Measurements from ENCODE around the gene RAB17.
A peak's percentile ranks its signal among the peaks of the same experiment; 100 is the strongest.
"Not testable (repeated sequence)": the region's sequence is repeated elsewhere in the genome, so short reads cannot be mapped to it uniquely, and the experiment has no call there.

The RAB17 gene

DNA sequence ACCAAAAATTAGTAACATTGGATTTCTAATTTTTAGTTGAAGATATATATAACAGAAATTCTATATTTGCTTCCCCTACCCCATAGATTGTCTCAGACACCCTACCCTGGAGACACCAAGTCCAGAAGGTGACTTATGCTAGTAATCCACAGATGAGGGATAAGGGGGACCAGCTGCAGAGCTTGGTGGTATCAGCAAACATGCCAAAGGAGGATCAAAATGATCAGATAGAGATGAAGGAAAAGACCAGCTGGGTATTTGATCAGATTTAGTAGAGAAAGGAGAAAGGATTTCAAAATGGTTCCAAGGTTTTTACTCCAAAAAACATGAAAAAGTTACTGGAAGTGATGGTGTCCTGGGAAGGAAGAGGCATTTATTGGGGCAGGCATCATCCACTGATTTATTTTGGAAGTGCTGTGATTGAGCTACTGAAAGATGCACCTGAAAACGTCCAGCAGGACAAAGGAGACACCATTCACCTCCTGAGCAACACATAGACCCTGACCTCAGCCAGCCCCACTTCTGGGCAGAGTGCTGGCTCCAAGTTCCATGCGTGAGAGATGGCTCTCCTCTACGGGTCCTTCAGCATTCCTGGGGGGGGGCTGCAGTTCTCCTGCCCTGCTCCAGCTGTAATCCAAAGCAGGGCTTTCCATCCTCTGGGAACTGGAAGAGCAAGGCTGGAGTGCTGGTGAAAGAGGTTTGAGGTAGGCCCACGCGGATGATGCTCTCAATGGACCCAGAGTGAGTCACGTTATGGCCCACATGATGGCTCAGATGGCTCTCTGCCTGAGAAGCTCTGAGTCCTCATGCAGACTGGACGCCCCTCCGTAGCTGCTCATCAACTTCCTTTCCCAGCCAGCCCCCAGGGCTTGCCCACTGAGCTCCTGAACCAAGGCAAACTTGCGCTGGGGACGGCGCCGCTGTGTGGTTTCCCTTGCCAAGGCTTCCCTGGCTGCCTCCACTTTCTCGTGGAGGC, 33.2 kb upstream of the RAB17 start:
- DNase-seq: no peak

DNA sequence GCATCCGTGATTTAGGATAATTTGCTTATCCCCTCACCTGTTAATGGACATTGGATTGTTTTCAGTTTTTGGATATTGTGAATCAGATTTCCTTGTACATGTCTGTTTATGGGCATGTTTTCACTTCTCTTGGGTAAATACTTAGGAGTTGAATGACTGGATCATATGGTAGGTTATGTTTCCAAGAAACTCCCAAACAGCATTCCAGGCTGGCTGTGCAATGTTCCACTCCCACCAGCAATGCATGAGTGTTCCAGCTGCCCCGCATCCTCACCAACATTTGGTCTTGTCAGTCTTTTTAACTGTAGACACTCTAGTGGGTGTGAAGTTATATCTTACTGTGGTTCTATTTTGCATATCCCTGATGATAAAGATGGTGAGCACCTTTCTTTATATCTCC, 27.9 kb upstream of the RAB17 start:
- DNase-seq: no peak

GRCh38 chr2:237617587-237617982, 27.1 kb upstream of the RAB17 start:
- no peak for DNase-seq

- DNase-seq: no peak
Measured at GRCh38 chr2:237616734-237617586, 26.4 kb upstream of the RAB17 start.

DNA sequence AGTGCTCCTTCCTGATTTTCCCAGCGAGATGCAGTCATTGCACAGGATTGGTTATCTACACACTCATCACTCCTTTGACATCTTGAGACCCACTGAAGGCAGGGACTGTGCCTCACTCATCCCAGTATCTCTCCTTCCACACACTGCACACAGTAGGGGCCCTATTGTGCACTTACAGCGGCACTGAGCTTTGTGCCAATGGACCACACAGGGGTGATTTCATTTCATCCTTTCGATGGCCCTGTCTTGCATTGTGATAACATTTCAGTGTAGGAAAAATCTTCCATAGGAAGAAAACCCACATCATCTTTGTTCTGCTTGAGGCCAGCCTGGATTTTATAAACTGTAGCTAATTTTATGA, 25.8 kb upstream of the RAB17 start:
- no peak for DNase-seq

DNA sequence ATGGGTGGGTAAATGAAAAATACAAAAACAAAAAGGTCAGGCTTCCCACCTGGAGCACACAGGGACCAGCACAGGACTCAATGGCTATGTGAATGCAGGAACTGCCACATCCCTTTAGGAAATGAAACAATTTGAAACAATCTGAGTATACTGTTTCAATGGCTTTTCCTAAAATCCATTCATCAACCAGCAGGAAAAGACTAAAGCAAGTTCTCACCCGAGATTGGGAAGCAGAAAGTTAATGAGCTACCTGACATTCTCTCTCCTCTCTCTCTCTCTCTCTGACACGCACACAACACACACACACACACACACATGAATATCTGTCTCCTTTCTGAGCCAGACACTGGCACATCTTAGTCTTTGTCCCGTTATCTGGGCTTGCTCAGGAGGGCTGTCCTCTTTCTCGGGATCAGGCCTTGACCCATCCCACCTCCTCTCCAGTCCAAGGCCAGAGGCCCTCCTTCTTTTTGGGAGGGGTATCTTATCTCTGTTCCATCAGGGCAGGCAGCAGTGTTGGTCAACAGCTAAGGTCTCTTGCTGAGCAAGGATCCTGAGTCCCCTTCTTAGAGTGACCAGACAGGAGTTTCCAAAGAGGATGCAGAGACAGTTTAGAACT, 25.2 kb upstream of the RAB17 start:
- DNase-seq: no peak

GRCh38 chr2:237614151-237614720, 23.7 kb upstream of the RAB17 start:
- no peak for DNase-seq

DNA sequence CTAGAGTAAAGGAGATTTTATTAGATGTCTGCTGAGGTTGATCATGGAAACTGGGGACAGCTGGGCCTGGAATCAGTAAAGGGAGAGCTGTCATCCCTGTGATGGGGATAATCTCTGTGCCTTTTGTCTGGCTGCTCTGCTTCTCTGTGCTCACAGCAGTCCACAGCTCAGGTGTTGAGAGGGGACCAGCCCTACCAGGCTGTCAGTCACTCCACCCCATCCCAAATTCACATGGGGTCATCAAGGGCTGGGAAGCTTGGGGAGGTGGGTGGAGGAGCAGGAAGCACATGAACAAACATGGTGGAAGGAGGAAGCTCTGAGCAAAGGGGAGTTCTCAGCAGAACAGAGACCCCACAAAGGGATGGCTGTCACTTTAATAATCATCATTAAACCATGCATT, 23.1 kb upstream of the RAB17 start:
- no peak for DNase-seq

DNA sequence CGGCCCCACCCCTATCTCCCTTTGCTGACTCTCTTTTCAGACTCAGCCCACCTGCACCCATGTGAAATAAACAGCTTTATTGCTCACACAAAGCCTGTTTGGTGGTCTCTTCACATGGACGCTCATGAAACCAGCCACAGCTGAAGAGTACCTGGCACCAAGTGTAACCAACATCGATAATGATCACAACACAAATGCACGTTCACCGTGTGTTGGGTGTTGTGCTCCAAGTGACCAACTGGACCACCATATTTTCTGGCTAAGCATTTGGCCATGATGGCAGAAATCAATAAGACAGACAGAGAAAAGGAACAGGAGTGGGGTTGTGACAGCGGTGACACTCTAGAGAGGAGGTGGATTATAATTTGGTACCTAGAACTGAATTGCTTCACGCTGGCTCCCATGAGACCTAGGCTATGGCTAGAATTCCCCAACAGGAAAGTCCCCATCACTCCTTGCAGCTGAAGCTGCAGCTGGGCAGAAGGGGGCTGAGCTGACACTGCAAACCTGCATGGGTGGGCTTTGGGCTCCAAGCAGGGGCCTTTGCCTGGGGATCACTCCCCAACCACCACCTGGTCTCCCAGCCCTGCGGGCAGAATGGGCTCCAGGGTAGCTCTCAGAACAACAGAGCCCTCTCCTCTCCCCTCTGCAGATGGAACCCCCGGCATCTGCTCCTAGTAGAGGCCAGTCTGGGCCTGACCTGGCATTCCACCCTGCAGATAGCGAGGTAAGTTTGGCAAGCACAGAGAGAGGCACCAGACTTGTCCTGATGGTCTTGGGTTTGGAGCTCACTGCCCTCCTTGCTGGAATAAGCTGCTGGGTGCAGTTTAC, 22.2 kb upstream of the RAB17 start:
- DNase-seq: no peak

- not testable (repeated sequence) for DNase-seq
Measured at GRCh38 chr2:237606522-237606921, 16.0 kb upstream of the RAB17 start.

- no peak for DNase-seq
Measured at GRCh38 chr2:237604960-237605359, 14.4 kb upstream of the RAB17 start.

- DNase-seq: no peak
Measured at GRCh38 chr2:237604391-237604790, 13.9 kb upstream of the RAB17 start.

- peak; percentile 43 for DNase-seq
Measured at GRCh38 chr2:237603718-237604362, 13.3 kb upstream of the RAB17 start.

DNA sequence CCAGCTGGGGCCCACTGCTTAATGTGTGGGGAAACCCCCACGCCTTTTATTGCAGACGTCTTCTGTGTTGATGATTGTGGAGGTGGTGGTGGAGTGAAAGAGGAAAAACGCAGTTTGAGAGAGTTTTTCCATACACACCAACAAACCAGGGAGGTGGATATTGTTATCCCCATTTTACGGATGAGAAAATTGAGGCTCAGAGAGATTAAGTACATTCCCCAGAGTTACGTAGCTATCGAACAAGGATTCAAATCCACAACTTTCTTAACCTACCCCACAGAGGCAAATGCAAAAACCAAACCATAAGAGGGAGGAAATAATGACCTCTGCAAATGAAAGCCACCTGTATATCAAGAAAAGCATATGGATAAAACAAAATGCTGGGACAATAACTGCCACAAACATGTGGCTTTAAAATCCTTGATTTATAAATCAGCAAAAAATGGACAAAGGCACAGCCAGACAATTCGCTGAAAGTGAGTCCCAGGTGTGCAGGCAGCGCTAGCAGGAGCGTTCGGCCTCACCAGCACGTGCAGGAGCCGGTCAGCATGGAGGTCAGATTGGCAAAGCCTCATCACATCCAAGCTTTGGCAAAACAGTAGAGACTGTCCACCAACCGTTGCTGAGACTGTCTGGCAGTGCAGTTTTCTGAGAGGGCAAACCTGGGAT, 12.6 kb upstream of the RAB17 start:
- DNase-seq: no peak

GRCh38 chr2:237602409-237602808, 11.9 kb upstream of the RAB17 start:
- no peak for DNase-seq

DNA sequence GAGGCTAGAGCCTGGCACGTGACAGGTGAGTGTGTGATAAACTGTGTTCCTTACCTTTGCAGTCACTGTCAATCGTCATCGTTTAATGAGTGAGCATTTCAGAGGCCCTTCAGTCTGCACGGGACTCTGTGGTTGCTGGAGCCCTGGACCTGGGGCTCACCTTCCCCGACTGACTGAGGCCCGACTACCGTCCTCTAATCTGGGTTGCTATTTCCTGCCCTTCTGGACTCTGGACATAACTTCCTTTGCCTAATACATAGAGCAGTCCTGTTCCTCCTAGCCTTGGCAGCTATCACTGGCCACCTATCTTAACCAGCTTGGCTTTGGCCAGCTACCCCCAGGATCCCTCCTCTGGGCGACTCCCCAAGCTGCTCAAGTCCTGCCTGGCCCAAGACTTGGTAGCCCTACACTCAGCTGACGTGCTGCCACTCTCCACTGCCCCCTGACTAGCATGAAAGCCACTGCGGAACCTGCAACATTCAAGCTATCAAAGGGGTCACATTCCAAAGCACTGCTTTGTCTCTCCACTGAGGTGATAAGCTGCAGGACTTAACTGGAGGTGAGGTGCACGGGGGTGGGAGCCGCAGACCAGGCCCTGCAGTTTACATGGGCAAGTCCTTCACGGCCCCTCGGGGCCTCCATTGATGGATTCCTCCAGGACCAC, 11.1 kb upstream of the RAB17 start:
- no peak for DNase-seq

- DNase-seq: no peak
Measured at GRCh38 chr2:237600205-237600846, 9.8 kb upstream of the RAB17 start.

DNA sequence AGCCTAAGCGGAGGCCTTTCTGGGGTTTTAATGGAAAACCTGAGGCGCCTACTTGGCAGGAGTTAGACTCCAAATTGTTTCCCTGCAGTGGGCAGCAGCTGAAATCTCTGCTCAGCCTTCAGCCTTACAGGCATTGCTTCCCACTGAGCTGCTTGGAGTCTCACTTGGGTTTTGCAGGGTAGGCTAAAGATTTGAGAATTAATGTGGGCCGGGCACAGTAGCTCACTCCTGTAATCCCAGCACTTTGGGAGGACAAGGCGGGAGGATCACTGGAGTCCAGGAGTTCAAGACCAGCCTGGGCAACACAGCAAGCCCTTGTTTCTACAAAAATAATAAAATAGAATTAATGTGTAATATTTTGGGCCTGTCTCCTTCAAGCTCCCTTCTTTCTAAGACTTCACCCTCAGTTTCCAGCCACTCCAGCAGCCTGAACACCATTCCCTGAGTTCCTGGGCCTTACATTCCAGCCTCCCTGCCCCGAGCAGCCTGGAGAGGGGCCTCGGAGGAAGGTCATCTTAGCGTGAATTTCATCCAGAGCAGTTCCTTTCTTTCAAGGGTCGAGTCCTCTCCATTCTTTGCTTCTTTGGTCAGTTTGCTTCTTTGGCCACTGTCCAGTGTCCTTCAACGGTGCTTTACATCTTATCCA, 9.1 kb upstream of the RAB17 start:
- no peak for DNase-seq

GRCh38 chr2:237598468-237599208, 8.1 kb upstream of the RAB17 start:
- no peak for DNase-seq
